Stomach (tissue), 9 donors: Measurements from ENCODE around the gene SLC35G1. TPM values are rescaled to one million over a fixed set of nuclear protein-coding genes. Genes with fewer than 3 reads are reported as not detected.

Source experiments
- DNase-seq, 2 donors: peaks; one replicate each; pipeline versions ENCODE4 v3.0.0 to v3.0.0-alpha.2; 2013 to 2019
- H3K27ac ChIP-seq, 5 donors: fragments of 200-600 bp in 4 of 5; sonication (generic) in 4 of 5; one replicate each; pipeline ENCODE4 v1.5.1; 2013 to 2019; ENCODE audit warnings: mild to moderate bottlenecking in 1 of 5, moderate library complexity in 1 of 5
- H3K27me3 ChIP-seq, 3 donors: fragments of 200-600 bp; sonication (generic); one replicate each; pipeline ENCODE4 v1.5.1; 2017 to 2019; ENCODE audit warnings: mixed run types in 1 of 3
- H3K36me3 ChIP-seq, 4 donors: fragments of 200-600 bp; sonication (generic); 1 replicate in 3 of 4; 2 replicates in 1 of 4; pipeline ENCODE4 v1.5.1; 2016 to 2019
- H3K4me1 ChIP-seq, 4 donors: fragments of 200-600 bp; sonication (generic); one replicate each; pipeline ENCODE4 v1.5.1; 2016 to 2019
- H3K4me3 ChIP-seq, 4 donors: fragments of 200-600 bp; sonication (generic) in 3 of 4; one replicate each; pipeline ENCODE4 v1.5.1; 2016 to 2019; ENCODE audit warnings: mild to moderate bottlenecking in 1 of 4
- H3K9me3 ChIP-seq, 4 donors: fragments of 200-600 bp; sonication (generic); one replicate each; pipeline ENCODE4 v1.5.1; 2016 to 2019
- CTCF ChIP-seq, 7 experiments: fragments of 450-650 bp in 4 of 7; fragments of 200-600 bp in 3 of 7; sonication (generic) in 3 of 7; IDR thresholded peaks; one replicate each; pipeline ENCODE4 v1.5.1; 2016 to 2019; ENCODE audit warnings: antibody characterized with exemption in 7 of 7, control low read depth in 2 of 7, mild to moderate bottlenecking in 1 of 7
- EP300 ChIP-seq: sonication (generic); formaldehyde crosslinking; IDR thresholded peaks from one replicate; pipeline ENCODE4 v1.6.1; 2017; ENCODE audit warnings: antibody characterized with exemption
- POLR2A ChIP-seq, 4 donors: fragments of 450-650 bp; IDR thresholded peaks; one replicate each; pipeline ENCODE4 v1.6.1; 2016; ENCODE audit warnings: antibody characterized with exemption in 4 of 4, control low read depth in 2 of 4, mild to moderate bottlenecking in 1 of 4, moderate library complexity in 1 of 4
- POLR2AphosphoS5 ChIP-seq, 3 donors: sonication (generic); formaldehyde crosslinking; IDR thresholded peaks; one replicate each; pipeline ENCODE4 v1.6.1; 2016; ENCODE audit warnings: antibody characterized with exemption in 3 of 3
- WGBS, 5 donors: extraction: QIAGEN DNeasy Blood & Tissue Kit in 3 of 5; methylation state at CpG; one replicate each; pipeline versions ENCODE4 v1.1.5 to v1.1.7; 2013 to 2018; 5-methylcytosine and 5-hydroxymethylcytosine counted together
- intact Hi-C: fragments of 100-400 bp; cut with DNase I; formaldehyde crosslinking; loops from one replicate; pipeline ENCODE4 v1.15.1; 2023; ENCODE audit warnings: low total_unique reads
- polyA plus RNA-seq, 3 donors: library from polyadenylated mRNA; stranded (reverse); fragments of 200-250 nt; gene quantifications; one replicate each; pipeline ENCODE4 v1.2.3, GENCODE V29; 2013
- total RNA-seq, 5 donors: library from RNA; depleted of rRNA; stranded (reverse); fragments of >200 nt; gene quantifications; one replicate each; pipeline versions ENCODE4 v1.1.0 to v1.2.3, GENCODE V29; 2014 to 2016
- donor health status: healthy with polysubstance abuse.
- donor health status: Bipolar disorder and iron deficiency.
- donor health status: healthy.

SLC35G1 gene
- total and polyA plus RNA-seq, 8 donors, result 1.8 to 13.8 (median 4.5) TPM

- Histone ChIP-seq H3K27ac (no peak overlapping the region), H3K9me3 (no peaks in the 10 kb centered on the region), H3K36me3 (peaks cover 0 to 4% (median 0%) of the 10 kb centered on the region in 4 donors), H3K4me3 (no peak overlapping the region), H3K4me1 (peaks cover 0 to 18% (median 11%) of the 10 kb centered on the region in 4 donors), H3K27me3 (no peaks in the 10 kb centered on the region)
- no peak for DNase-seq
- intact Hi-C loops, result no loop called here
- TF ChIP-seq POLR2A (IDR thresholded peaks at IDR 0.05) (no peak), EP300 (no peak), POLR2AphosphoS5 (IDR thresholded peaks at IDR 0.05) (no peak), CTCF (IDR thresholded peaks at IDR 0.05) (no peak)
- WGBS, 5 donors, result 78 to 83% (median 82%) methylated on average over 2 of the region's 2 CpGs
Observed at GRCh38 chr10:93899109-93899508, 5.3 kb downstream of the SLC35G1 start.

- DNase-seq, result no peak
- peaks cover 0 to 3% (median 0%) of the 10 kb centered on the region in 4 donors for H3K4me1 ChIP-seq
Observed at GRCh38 chr10:93903051-93903450, 9.3 kb downstream of the SLC35G1 start.

GRCh38 chr10:93904901-93905300, 11.1 kb downstream of the SLC35G1 start:
- no peak overlapping the region for H3K27ac ChIP-seq
- 31 to 74% (median 51%) methylated on average over 4 to 5 of the region's 5 CpGs for WGBS, 5 donors
- H3K27me3 ChIP-seq, result no peaks in the 10 kb centered on the region
- H3K36me3 ChIP-seq, result peaks cover 0 to 33% (median 7%) of the 10 kb centered on the region in 4 donors
- no peaks in the 10 kb centered on the region for H3K9me3 ChIP-seq
- peaks cover 0 to 3% (median 0%) of the 10 kb centered on the region in 4 donors for H3K4me1 ChIP-seq
- intact Hi-C loops, result no loop called here
- DNase-seq, result no peak
- H3K4me3 ChIP-seq, result no peak overlapping the region
- TF ChIP-seq EP300, result no peak
- TF ChIP-seq POLR2A (IDR thresholded peaks at IDR 0.05), result no peak
- TF ChIP-seq CTCF (IDR thresholded peaks at IDR 0.05), result no peak
- no peak for TF ChIP-seq POLR2AphosphoS5 (IDR thresholded peaks at IDR 0.05)

More at GRCh38 chr10:93903051-93903450, 9.3 kb downstream of the SLC35G1 start:
- Histone ChIP-seq H3K9me3 (no peaks in the 10 kb centered on the region), H3K27me3 (no peaks in the 10 kb centered on the region), H3K36me3 (peaks cover 0 to 22% (median 4%) of the 10 kb centered on the region in 4 donors), H3K27ac (no peak overlapping the region), H3K4me3 (no peak overlapping the region)
- WGBS, 5 donors, result 87 to 94% (median 88%) methylated on average over 2 of the region's 2 CpGs
- intact Hi-C loops, result no loop called here
- no peak for TF ChIP-seq EP300
- TF ChIP-seq POLR2A (IDR thresholded peaks at IDR 0.05), result no peak

- Histone ChIP-seq H3K9me3 (no peaks in the 10 kb centered on the region), H3K4me1 (peaks cover 0 to 3% (median 0%) of the 10 kb centered on the region in 4 donors), H3K4me3 (no peak overlapping the region), H3K27me3 (no peaks in the 10 kb centered on the region), H3K36me3 (peaks cover 0 to 29% (median 7%) of the 10 kb centered on the region in 4 donors), H3K27ac (no peak overlapping the region)
- WGBS, 5 donors, result 81 to 94% (median 87%) methylated on average over 5 of the region's 5 CpGs
- DNase-seq, result no peak
- TF ChIP-seq EP300 (no peak), CTCF (IDR thresholded peaks at IDR 0.05) (no peak), POLR2A (IDR thresholded peaks at IDR 0.05) (no peak)
- intact Hi-C loops, result no loop called here
Observed at GRCh38 chr10:93907059-93907458, 13.3 kb downstream of the SLC35G1 start.

GRCh38 chr10:93911866-93912265, 18.1 kb downstream of the SLC35G1 start:
- TF ChIP-seq CTCF (IDR thresholded peaks at IDR 0.05), result no peak
- TF ChIP-seq POLR2AphosphoS5 (IDR thresholded peaks at IDR 0.05), result no peak
- TF ChIP-seq EP300, result no peak
- no peak for TF ChIP-seq POLR2A (IDR thresholded peaks at IDR 0.05)
- Histone ChIP-seq H3K27ac (no peak overlapping the region), H3K9me3 (no peaks in the 10 kb centered on the region), H3K27me3 (no peaks in the 10 kb centered on the region), H3K4me3 (no peak overlapping the region), H3K36me3 (peaks cover 0 to 22% (median 7%) of the 10 kb centered on the region in 4 donors), H3K4me1 (peaks cover 0 to 3% (median 1%) of the 10 kb centered on the region in 4 donors)
- 68 to 85% (median 81%) methylated on average over 6 of the region's 6 CpGs for WGBS, 5 donors
- no peak for DNase-seq
- intact Hi-C loops, result no loop called here
